ENCODE data around the gene SLC4A8.

- TF ChIP-seq CTCF (IDR thresholded peaks at IDR 0.05) (no peak), POLR2A (IDR thresholded peaks at IDR 0.05) (no peak)
Observed at GRCh38 chr12:51505360-51506105, 80.9 kb downstream of the SLC4A8 start.
